Astrocyte of the spinal cord (primary cell): Measurements from ENCODE around the gene TBL2.
"Not testable (repeated sequence)": the region's sequence is repeated elsewhere in the genome, so short reads cannot be mapped to it uniquely, and the experiment has no call there.

Experiments
- DNase-seq: peaks from one replicate; pipeline ENCODE4 v3.0.0; 2011; ENCODE audit warnings: low read depth, low spot score
- H3K4me3 ChIP-seq: 2 replicates; pipeline ENCODE4 v1.5.1; 2011; ENCODE audit warnings: low read depth, mild to moderate bottlenecking, low read length, moderate library complexity
- CTCF ChIP-seq: IDR thresholded peaks from 2 replicates; pipeline ENCODE4 v1.5.1; 2012; ENCODE audit warnings: low read depth, mild to moderate bottlenecking, low read length, inconsistent platforms
- in situ Hi-C: cut with HindIII; loops from 2 replicates; pipeline ENCODE4 v1.10.0; 2017; ENCODE audit warnings: low sequenced_read_pairs

Gene TBL2

GRCh38 chr7:73595358-73595757 lies 17.0 kb upstream of the TBL2 start:
- H3K4me3 ChIP-seq: no peak overlapping the region
- no peak for DNase-seq
- in situ Hi-C loops: no loop called here
- TF ChIP-seq CTCF: no peak

DNA sequence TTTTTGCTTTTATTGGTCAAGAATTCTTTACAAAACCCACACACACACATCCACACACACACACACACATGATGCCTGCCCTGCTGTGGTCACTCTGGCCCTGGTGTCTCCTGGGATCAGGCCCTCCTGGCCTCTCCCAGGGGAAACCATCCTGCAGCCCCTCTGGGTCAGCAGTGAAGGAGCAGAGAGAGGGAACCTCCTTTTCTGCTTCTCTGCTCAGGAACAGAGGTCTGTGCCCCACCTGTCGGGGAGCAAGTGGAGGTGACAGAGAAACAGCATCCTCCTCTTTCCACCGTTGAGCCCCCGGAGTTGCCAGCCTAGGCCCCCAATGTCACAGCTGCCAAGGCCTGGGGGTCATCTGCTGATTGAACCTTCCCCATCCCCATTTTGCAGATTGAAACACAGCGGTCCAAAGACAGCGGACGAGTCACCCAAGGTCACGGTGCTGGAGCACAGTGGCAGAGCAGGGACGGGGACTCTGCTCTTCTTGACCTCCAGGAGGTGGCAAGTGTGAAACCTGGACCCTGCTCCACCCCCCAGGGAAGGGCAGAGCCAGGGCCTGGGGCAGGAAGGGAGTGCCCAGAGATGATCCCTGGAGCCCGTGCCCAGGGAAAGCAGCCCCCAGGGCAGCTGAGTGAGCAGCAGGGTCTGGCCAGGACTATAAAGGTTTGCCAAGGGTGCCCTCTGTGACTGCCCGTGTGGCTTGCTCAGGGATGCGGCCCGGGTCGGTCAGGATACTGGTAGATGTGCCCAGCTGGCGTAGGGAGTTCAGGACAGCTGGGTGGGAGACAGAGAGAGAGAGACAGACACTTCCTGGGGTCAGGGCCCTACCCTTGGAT lies 15.0 kb upstream of the TBL2 start:
- in situ Hi-C loops: no loop called here
- no peak overlapping the region for H3K4me3 ChIP-seq
- DNase-seq: no peak
- no peak for TF ChIP-seq CTCF

GRCh38 chr7:73586911-73587310 lies 8.5 kb upstream of the TBL2 start:
- H3K4me3 ChIP-seq: no peak overlapping the region
- no peak for TF ChIP-seq CTCF
- in situ Hi-C loops: no loop called here
- no peak for DNase-seq

- DNase-seq: no peak
- in situ Hi-C loops: no loop called here
- H3K4me3 ChIP-seq: no peak overlapping the region
- TF ChIP-seq CTCF: no peak
Observed at GRCh38 chr7:73585196-73585595, 6.8 kb upstream of the TBL2 start.

DNA sequence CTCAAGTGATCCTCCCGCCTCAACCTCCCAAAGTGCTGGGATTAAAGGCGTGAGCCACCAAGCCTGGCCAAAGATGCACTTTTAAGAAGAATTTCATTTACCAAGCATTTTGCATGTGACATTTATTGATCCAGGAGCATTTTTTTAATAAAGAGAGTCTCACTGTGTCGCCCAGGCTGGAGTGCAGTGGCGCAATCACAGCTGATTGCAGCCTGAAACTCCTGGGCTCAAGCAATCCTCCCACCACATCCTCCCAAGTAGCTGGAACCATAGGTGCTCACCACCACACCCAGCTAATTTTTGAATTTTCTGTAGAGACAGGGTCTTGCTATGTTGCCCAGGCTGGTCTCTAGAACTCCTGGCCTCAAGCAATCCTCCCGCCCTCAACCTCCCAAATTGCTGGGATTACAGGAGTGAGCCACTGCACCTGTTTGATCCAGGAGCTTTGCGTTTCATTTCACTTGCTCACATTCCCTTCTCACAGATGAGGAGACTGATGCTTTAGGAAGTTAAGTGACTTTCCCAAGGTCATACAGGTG lies 4.4 kb upstream of the TBL2 start:
- TF ChIP-seq CTCF: no peak
- H3K4me3 ChIP-seq: no peak overlapping the region
- no peak for DNase-seq
- in situ Hi-C loops: no loop called here

GRCh38 chr7:73581006-73581405 lies 2.6 kb upstream of the TBL2 start:
- in situ Hi-C loops, H3K4me3 ChIP-seq, DNase-seq: not testable (repeated sequence)

DNA sequence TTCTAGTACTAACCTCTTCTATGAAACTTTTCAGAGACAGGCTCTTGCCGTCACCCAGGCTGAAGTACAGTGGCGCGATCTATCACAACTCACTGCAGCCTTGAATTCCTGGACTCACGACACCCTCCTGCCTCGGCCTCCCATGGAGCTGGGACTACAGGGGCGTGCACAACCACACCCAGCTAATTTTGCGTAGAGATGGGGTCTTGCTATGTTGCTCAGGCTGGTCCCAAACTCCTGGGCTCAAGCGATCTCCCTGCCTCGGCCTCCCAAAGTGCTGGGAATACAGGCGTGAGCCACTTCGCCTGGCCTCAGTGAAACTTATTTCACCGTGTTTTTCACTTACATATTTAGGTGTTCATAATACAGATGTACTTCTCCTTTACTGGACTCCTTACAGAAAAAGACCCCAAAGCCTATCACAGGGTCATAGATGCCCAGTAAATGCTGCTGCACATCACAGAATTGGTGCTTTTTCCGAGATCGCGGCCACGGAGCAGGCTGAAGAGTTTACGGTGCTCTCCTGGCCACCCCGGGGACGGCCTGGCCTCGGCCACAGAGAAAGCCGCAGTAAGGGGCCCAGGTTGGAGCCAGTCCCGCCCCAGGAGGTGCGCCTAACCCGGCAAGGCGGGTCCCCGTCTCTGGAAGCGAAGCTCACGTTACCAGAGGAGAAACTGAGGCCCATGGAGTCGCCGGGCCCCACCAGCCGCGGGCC lies 595 bp downstream of the TBL2 start:
- DNase-seq: peak; percentile 20
- H3K4me3 ChIP-seq: peak overlapping the region; percentile 83
- in situ Hi-C loops: no loop called here
- no peak for TF ChIP-seq CTCF
